GM12872 (cell line): ENCODE data around the gene ELF2.

Source experiments
- CTCF ChIP-seq: IDR thresholded peaks from 3 replicates; pipeline ENCODE4 v1.5.1; 2011; ENCODE audit warnings: low read depth, mild to moderate bottlenecking, low read length, moderate library complexity; ENCODE audit not compliant: insufficient read depth

The ELF2 gene

GRCh38 chr4:139053909-139054308 lies 123.1 kb downstream of the ELF2 start:
- no peak for TF ChIP-seq CTCF

GRCh38 chr4:139050446-139050845 lies 126.6 kb downstream of the ELF2 start:
- TF ChIP-seq CTCF = no peak

GRCh38 chr4:139048026-139048425 lies 129.0 kb downstream of the ELF2 start:
- TF ChIP-seq CTCF = no peak

GRCh38 chr4:139044291-139044690 lies 132.7 kb downstream of the ELF2 start:
- TF ChIP-seq CTCF = no peak

- no peak for TF ChIP-seq CTCF
These were observed 134.0 kb downstream of the ELF2 start for GRCh38 chr4:139042981-139043460.

GRCh38 chr4:139038874-139039443 lies 138.1 kb downstream of the ELF2 start:
- TF ChIP-seq CTCF = no peak

GRCh38 chr4:139036885-139037284 lies 140.1 kb downstream of the ELF2 start:
- no peak for TF ChIP-seq CTCF
